ENCODE results near the gene LEF1.

Gene LEF1

DNA sequence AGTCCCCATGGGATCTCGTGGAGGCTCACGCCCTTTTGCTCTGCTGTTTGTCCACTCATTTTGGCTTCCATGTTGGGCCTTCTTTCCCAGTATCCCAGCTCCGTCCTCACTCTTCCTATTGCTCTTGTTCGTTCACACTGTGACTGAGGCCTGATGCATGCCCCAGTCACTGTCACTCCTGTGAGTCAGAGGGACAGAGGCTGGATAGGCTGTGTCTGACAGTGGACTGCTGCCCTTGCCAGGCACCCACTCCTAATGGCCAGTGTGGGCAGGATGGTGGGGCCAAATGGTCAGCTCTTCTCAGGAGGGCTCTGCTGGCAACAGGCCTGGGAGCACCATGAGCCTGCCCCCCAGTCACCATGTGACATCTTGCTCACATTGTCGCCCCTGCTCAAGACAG is 139.0 kb downstream of the LEF1 start (continued):
- TF ChIP-seq PPARA (CRISPR knock-in tag; IDR thresholded peaks at IDR 0.05; ENCODE audit: borderline replicate concordance): no peak
- TF ChIP-seq GLIS3 (CRISPR knock-in tag; IDR thresholded peaks at IDR 0.05): no peak
- TF ChIP-seq, protein P1, sequence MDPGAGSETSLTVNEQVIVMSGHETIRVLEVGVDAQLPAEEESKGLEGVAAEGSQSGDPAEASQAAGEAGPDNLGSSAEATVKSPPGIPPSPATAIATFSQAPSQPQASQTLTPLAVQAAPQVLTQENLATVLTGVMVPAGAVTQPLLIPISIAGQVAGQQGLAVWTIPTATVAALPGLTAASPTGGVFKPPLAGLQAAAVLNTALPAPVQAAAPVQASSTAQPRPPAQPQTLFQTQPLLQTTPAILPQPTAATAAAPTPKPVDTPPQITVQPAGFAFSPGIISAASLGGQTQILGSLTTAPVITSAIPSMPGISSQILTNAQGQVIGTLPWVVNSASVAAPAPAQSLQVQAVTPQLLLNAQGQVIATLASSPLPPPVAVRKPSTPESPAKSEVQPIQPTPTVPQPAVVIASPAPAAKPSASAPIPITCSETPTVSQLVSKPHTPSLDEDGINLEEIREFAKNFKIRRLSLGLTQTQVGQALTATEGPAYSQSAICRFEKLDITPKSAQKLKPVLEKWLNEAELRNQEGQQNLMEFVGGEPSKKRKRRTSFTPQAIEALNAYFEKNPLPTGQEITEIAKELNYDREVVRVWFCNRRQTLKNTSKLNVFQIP (CRISPR knock-in tag; IDR thresholded peaks at IDR 0.05; ENCODE audit: borderline replicate concordance, low read depth): no peak
- TF ChIP-seq BACH2 (CRISPR knock-in tag; IDR thresholded peaks at IDR 0.05; ENCODE audit: borderline replicate concordance): no peak
- TF ChIP-seq ISL1 (CRISPR knock-in tag; IDR thresholded peaks at IDR 0.05): no peak
- no peak for TF ChIP-seq ZC3H10 (CRISPR knock-in tag; IDR thresholded peaks at IDR 0.05)
- TF ChIP-seq ESRRG (CRISPR knock-in tag; IDR thresholded peaks at IDR 0.05): no peak
- no peak for TF ChIP-seq OSR1 (CRISPR knock-in tag; IDR thresholded peaks at IDR 0.05)
- TF ChIP-seq, protein P2, sequence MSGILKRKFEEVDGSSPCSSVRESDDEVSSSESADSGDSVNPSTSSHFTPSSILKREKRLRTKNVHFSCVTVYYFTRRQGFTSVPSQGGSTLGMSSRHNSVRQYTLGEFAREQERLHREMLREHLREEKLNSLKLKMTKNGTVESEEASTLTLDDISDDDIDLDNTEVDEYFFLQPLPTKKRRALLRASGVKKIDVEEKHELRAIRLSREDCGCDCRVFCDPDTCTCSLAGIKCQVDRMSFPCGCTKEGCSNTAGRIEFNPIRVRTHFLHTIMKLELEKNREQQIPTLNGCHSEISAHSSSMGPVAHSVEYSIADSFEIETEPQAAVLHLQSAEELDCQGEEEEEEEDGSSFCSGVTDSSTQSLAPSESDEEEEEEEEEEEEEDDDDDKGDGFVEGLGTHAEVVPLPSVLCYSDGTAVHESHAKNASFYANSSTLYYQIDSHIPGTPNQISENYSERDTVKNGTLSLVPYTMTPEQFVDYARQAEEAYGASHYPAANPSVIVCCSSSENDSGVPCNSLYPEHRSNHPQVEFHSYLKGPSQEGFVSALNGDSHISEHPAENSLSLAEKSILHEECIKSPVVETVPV (CRISPR knock-in tag; IDR thresholded peaks at IDR 0.05): no peak
- no peak for TF ChIP-seq ZNF8 (CRISPR knock-in tag; IDR thresholded peaks at IDR 0.05)
- no peak for TF ChIP-seq ARNTL (CRISPR knock-in tag; IDR thresholded peaks at IDR 0.05; ENCODE audit: borderline replicate concordance, low read depth)

DNA sequence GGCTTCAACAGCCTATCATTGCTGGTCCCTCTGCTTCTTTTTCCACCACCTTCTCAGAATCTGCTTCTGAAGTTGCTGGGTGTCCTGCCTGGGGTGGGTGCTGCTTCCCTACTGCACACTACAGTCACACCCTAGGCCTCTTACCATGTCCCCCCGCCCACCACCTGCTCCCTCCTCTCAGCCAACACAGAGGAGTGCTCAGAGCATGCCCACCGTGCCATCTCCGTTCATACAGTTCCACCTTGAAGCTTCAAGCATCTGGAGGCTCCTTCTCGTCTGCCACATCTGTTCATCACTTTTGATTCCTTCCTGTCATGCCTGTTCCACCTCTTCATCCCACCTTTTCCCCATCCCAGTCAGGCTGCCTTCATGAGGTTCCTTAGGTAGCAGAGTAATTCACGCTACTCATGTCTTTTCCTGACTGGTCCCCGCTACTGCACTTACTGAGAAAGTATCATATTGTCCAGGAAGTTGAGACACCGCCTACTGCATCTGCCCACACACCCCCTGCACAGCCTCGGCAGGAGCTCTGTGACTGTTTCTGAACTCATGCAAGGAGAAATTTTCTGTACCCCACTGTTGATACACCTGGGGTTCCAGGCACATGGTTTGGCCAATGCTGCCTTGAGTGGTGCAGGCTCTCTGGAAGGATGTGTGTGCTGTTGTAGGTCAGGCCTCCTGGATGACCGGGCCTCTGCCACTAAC is 139.6 kb downstream of the LEF1 start:
- ATAC-seq: no peak

DNA sequence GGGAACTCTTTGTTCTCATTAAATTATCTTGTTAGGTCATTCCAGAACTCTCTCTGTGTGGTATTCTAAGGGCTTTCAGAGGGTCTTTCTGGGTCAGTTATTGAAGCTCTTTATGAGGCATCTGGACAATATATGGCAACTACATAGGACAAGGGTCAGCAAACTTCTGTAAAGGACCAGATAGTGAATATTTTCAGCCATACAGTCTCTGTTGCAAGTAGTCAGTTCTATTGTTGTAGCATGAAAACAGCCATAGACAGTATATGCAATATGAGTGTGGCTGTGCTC is 143.9 kb downstream of the LEF1 start:
- ATAC-seq: no peak
- TF ChIP-seq CSDC2 (CRISPR knock-in tag; IDR thresholded peaks at IDR 0.05): no peak
- TF ChIP-seq OSR1 (CRISPR knock-in tag; IDR thresholded peaks at IDR 0.05): no peak
- TF ChIP-seq TOX (CRISPR knock-in tag; IDR thresholded peaks at IDR 0.05; ENCODE audit: borderline replicate concordance): no peak
- no peak for TF ChIP-seq BACH2 (CRISPR knock-in tag; IDR thresholded peaks at IDR 0.05; ENCODE audit: borderline replicate concordance)
- TF ChIP-seq, protein P1 (CRISPR knock-in tag; IDR thresholded peaks at IDR 0.05; ENCODE audit: borderline replicate concordance, low read depth): no peak
- no peak for TF ChIP-seq ZNF565 (CRISPR knock-in tag; conservative IDR thresholded peaks at IDR 0.05; ENCODE audit: low read depth)
- TF ChIP-seq GLIS3 (CRISPR knock-in tag; IDR thresholded peaks at IDR 0.05): no peak
- TF ChIP-seq ZNF8 (CRISPR knock-in tag; IDR thresholded peaks at IDR 0.05): no peak
- TF ChIP-seq ISL1 (CRISPR knock-in tag; IDR thresholded peaks at IDR 0.05): no peak

More for the DNA sequence above, 139.6 kb downstream of the LEF1 start:
- TF ChIP-seq ARNTL (CRISPR knock-in tag; IDR thresholded peaks at IDR 0.05; ENCODE audit: borderline replicate concordance, low read depth) (no peak), ISL1 (CRISPR knock-in tag; IDR thresholded peaks at IDR 0.05) (no peak), TOX (CRISPR knock-in tag; IDR thresholded peaks at IDR 0.05; ENCODE audit: borderline replicate concordance) (no peak), PPARA (CRISPR knock-in tag; IDR thresholded peaks at IDR 0.05; ENCODE audit: borderline replicate concordance) (no peak), ESRRG (CRISPR knock-in tag; IDR thresholded peaks at IDR 0.05) (no peak), TCF4 (CRISPR knock-in tag; IDR thresholded peaks at IDR 0.05; ENCODE audit: borderline replicate concordance) (no peak)
- TF ChIP-seq, protein P1 (CRISPR knock-in tag; IDR thresholded peaks at IDR 0.05; ENCODE audit: borderline replicate concordance, low read depth): no peak
- TF ChIP-seq, protein P3, sequence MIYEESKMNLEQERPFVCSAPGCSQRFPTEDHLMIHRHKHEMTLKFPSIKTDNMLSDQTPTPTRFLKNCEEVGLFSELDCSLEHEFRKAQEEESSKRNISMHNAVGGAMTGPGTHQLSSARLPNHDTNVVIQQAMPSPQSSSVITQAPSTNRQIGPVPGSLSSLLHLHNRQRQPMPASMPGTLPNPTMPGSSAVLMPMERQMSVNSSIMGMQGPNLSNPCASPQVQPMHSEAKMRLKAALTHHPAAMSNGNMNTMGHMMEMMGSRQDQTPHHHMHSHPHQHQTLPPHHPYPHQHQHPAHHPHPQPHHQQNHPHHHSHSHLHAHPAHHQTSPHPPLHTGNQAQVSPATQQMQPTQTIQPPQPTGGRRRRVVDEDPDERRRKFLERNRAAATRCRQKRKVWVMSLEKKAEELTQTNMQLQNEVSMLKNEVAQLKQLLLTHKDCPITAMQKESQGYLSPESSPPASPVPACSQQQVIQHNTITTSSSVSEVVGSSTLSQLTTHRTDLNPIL (CRISPR knock-in tag; IDR thresholded peaks at IDR 0.05; ENCODE audit: low read depth): no peak
- TF ChIP-seq, protein P2 (CRISPR knock-in tag; IDR thresholded peaks at IDR 0.05): no peak

Measured in SK-N-SH treated with all-trans-retinoic acid at 6 μM for 48 hours (cell line).